H1 (cell line): ENCODE data around the gene PNLDC1. TPM values are rescaled to one million over a fixed set of nuclear protein-coding genes. Genes with fewer than 3 reads are reported as not detected.

Experiments used
- ATF3 ChIP-seq: IDR thresholded peaks from 2 replicates; pipeline ENCODE4 v1.6.1; 2011; ENCODE audit warnings: low read depth, mild to moderate bottlenecking, low read length; ENCODE audit not compliant: insufficient read depth
- HDAC2 ChIP-seq, 2 experiments: fragments of 300-600 bp in 1 of 2; sonication (generic) in 1 of 2; IDR thresholded peaks; 2 replicates each; pipeline ENCODE4 v1.6.1; 2011 to 2012; ENCODE audit warnings: low read depth in 2 of 2, low read length in 2 of 2, mild to moderate bottlenecking in 2 of 2, moderate library complexity in 2 of 2, borderline replicate concordance in 1 of 2, inconsistent platforms in 1 of 2
- NRF1 ChIP-seq: IDR thresholded peaks from 2 replicates; pipeline ENCODE4 v1.6.1; 2011; ENCODE audit warnings: mild to moderate bottlenecking, low read depth, low read length, improper control_type of control experiment
- USF2 ChIP-seq: IDR thresholded peaks from 2 replicates; pipeline ENCODE4 v1.6.1; 2011; ENCODE audit warnings: low read length, improper control_type of control experiment
- polyA plus RNA-seq, 7 experiments: library from polyadenylated mRNA; depleted of rRNA in 3 of 7; stranded (reverse) in 5 of 7; unstranded in 2 of 7; fragments of >200 nt in 5 of 7; fragments of 200-250 nt in 2 of 7; gene quantifications; 1 replicate in 5 of 7; 2 replicates in 1 of 7; 4 replicates in 1 of 7; pipeline versions ENCODE4 v1.2.1 to v1.2.3, GENCODE V29; 2011 to 2013; ENCODE audit warnings: missing spikeins in 2 of 7, mixed read lengths in 2 of 7
- total RNA-seq: library from RNA; stranded (reverse); fragmentation: NEBNext Ultra II Directional; extraction: Animal tissue kit (Norgen Biotek cat#: 25700); gene quantifications from 2 replicates; pipeline ENCODE4 v1.2.1, GENCODE V29; 2021

PNLDC1 gene
- total and polyA plus RNA-seq, 2 of the 8 experiments (the other 6 are each of a cell fraction or from before 2014, with no cell fraction given), result 0.15 to 0.34 TPM

- TF ChIP-seq USF2 (no peak), HDAC2 (IDR thresholded peaks at IDR 0.05; ENCODE audit: borderline replicate concordance in 1 of 2, low read depth in 2 of 2, low read length in 2 of 2) (no peak), ATF3 (no peak), NRF1 (no peak)
Measured at GRCh38 chr6:159819098-159819497, 19.0 kb downstream of the PNLDC1 start (continued).
